Left lung (tissue), 10 donors: Measurements from ENCODE around the gene VSIG2. TPM values are rescaled to one million over a fixed set of nuclear protein-coding genes. Genes with fewer than 3 reads are reported as not detected.

Experiments used
- ATAC-seq: fragments of 200-7000 bp; cut with Tn5 transposase; one replicate; pipeline ENCODE4 v1.9.1; 2020; ENCODE audit warnings: moderate library complexity
- DNase-seq, 4 donors: peaks; one replicate each; pipeline ENCODE4 v3.0.0-alpha.2; 2013 to 2020
- H3K27ac ChIP-seq, 2 donors: fragments of 200-600 bp; sonication (generic) in 1 of 2; one replicate each; pipeline versions ENCODE4 v1.5.0 to v1.8.0; 2020 to 2021
- H3K27me3 ChIP-seq, 2 donors: fragments of 200-600 bp; sonication (generic) in 1 of 2; one replicate each; pipeline versions ENCODE4 v1.5.0 to v1.8.0; 2020 to 2021
- H3K36me3 ChIP-seq, 2 donors: fragments of 200-600 bp; sonication (generic) in 1 of 2; one replicate each; pipeline versions ENCODE4 v1.5.0 to v1.8.0; 2020 to 2021
- H3K4me1 ChIP-seq, 2 donors: fragments of 200-600 bp; one replicate each; pipeline ENCODE4 v1.8.0; 2021
- H3K4me3 ChIP-seq, 2 donors: fragments of 200-600 bp; sonication (generic) in 1 of 2; one replicate each; pipeline versions ENCODE4 v1.5.0 to v1.8.0; 2020 to 2021; ENCODE audit warnings: mild to moderate bottlenecking in 1 of 2
- H3K9me3 ChIP-seq, 2 donors: fragments of 200-600 bp; sonication (generic) in 1 of 2; one replicate each; pipeline versions ENCODE4 v1.5.0 to v1.8.0; 2020 to 2021
- CTCF ChIP-seq, 2 donors: fragments of 200-600 bp; sonication (generic) in 1 of 2; IDR thresholded peaks; one replicate each; pipeline versions ENCODE4 v1.5.0 to v1.8.0; 2021; ENCODE audit warnings: antibody characterized with exemption in 2 of 2
- intact Hi-C, 2 donors: fragments of 100-400 bp; cut with DNase I; formaldehyde crosslinking; loops; one replicate each; pipeline versions ENCODE4 v1.11.2 to v1.14.2; 2022
- polyA plus RNA-seq, 6 donors: library from polyadenylated mRNA; unstranded; fragments of 120-200 nt; gene quantifications; one replicate each; pipeline ENCODE4 v1.2.1, GENCODE V29; 2013; ENCODE audit not compliant: insufficient read length in 6 of 6
- total RNA-seq, 2 donors: library from RNA; stranded (reverse); fragmentation: NEBNext Ultra II Directional; extraction: Animal tissue kit (Norgen Biotek cat#: 25700); gene quantifications; one replicate each; pipeline ENCODE4 v1.2.1, GENCODE V29; 2021
- donor health status: DM: no; HTN: yes; CAD: no.
- donor health status: DM: no; HTN: no; CAD: no.

The VSIG2 gene
- total and polyA plus RNA-seq, 8 donors = 16.0 to 35.6 (median 27.5) TPM

GRCh38 chr11:124700028-124700427 is 52.0 kb downstream of the VSIG2 start:
- intact Hi-C loops = no loop called here
- no peak for TF ChIP-seq CTCF (IDR thresholded peaks at IDR 0.05)
- no peak overlapping the region for H3K27ac ChIP-seq
- ATAC-seq (no peak), DNase-seq (no peak)
- H3K9me3 ChIP-seq = no peaks in the 10 kb centered on the region
- no peaks in the 10 kb centered on the region for H3K27me3 ChIP-seq
- no peak overlapping the region for H3K4me3 ChIP-seq
- no peaks in the 10 kb centered on the region for H3K36me3 ChIP-seq
- no peaks in the 10 kb centered on the region for H3K4me1 ChIP-seq

- ATAC-seq = no peak
Observed at GRCh38 chr11:124699547-124699946, 52.5 kb downstream of the VSIG2 start.

More at GRCh38 chr11:124699547-124699946, 52.5 kb downstream of the VSIG2 start:
- DNase-seq = no peak
- Histone ChIP-seq H3K4me1 (no peaks in the 10 kb centered on the region), H3K27ac (no peak overlapping the region), H3K4me3 (no peak overlapping the region), H3K9me3 (no peaks in the 10 kb centered on the region), H3K27me3 (no peaks in the 10 kb centered on the region), H3K36me3 (no peaks in the 10 kb centered on the region)
- no peak for TF ChIP-seq CTCF (IDR thresholded peaks at IDR 0.05)
- intact Hi-C loops = no loop called here

Other genes with a start within 250 kb of the VSIG2 start
- gene OR8B12, start 208.6 kb downstream of the VSIG2 start, total RNA-seq = not detected
- gene OR8B12, start 208.6 kb downstream of the VSIG2 start, polyA plus RNA-seq = not detected
- gene OR8A1, start 182.3 kb downstream of the VSIG2 start, total RNA-seq = not detected
- under 1 TPM in 4 of 6 donors, not detected in 2; 0.03 to 0.04 (median 0.03) TPM for gene OR8A1, start 182.3 kb downstream of the VSIG2 start, polyA plus RNA-seq
- not detected for gene PANX3, start 140.8 kb downstream of the VSIG2 start, total RNA-seq
- gene PANX3, start 140.8 kb downstream of the VSIG2 start, polyA plus RNA-seq = not detected
- gene TBRG1, start 129.4 kb downstream of the VSIG2 start, total RNA-seq = 10 to 100 TPM; 34.1 to 41.9 TPM
- gene TBRG1, start 129.4 kb downstream of the VSIG2 start, polyA plus RNA-seq = 10 to 100 TPM; 30.2 to 40.9 (median 37.5) TPM
- gene SIAE, start 78.5 kb downstream of the VSIG2 start, total RNA-seq = 10 to 100 TPM; 34.6 to 71.5 TPM
- 10 to 100 TPM; 13.3 to 17.5 (median 16.1) TPM for gene SIAE, start 78.5 kb downstream of the VSIG2 start, polyA plus RNA-seq
- gene SPA17, start 78.4 kb downstream of the VSIG2 start, total RNA-seq = 1 to 10 TPM; 5.6 TPM
- 10 to 100 TPM in 5 of 6 donors, 1 to 10 TPM in 1; 9.7 to 20.9 (median 16.5) TPM for gene SPA17, start 78.4 kb downstream of the VSIG2 start, polyA plus RNA-seq
- gene NRGN, start 12.3 kb downstream of the VSIG2 start, total RNA-seq = 10 to 100 TPM; 50.5 to 62.1 TPM
- gene NRGN, start 12.3 kb downstream of the VSIG2 start, polyA plus RNA-seq = 10 to 100 TPM; 16.5 to 25.1 (median 22.1) TPM
- 100 to 1,000 TPM; 116 to 119 TPM for gene ESAM, start 10.0 kb upstream of the VSIG2 start, total RNA-seq
- gene ESAM, start 10.0 kb upstream of the VSIG2 start, polyA plus RNA-seq = 100 to 1,000 TPM; 103 to 139 (median 121) TPM
- gene MSANTD2, start 48.2 kb upstream of the VSIG2 start, total RNA-seq = 10 to 100 TPM in 1 of 2 donors, 1 to 10 TPM in 1; 9.4 to 12.2 TPM
- gene MSANTD2, start 48.2 kb upstream of the VSIG2 start, polyA plus RNA-seq = 10 to 100 TPM; 33.5 to 46.3 (median 44.0) TPM
- gene ROBO3, start 113.2 kb upstream of the VSIG2 start, total RNA-seq = 10 to 100 TPM; 11.0 to 11.4 TPM
- gene ROBO3, start 113.2 kb upstream of the VSIG2 start, polyA plus RNA-seq = 10 to 100 TPM; 38.8 to 54.8 (median 49.1) TPM
- gene ROBO4, start 145.6 kb upstream of the VSIG2 start, total RNA-seq = 10 to 100 TPM; 38.2 to 39.4 TPM
- gene ROBO4, start 145.6 kb upstream of the VSIG2 start, polyA plus RNA-seq = 10 to 100 TPM; 31.1 to 61.9 (median 49.4) TPM
- gene HEPN1, start 167.0 kb upstream of the VSIG2 start, total RNA-seq = not detected
- gene HEPN1, start 167.0 kb upstream of the VSIG2 start, polyA plus RNA-seq = under 1 TPM in 1 of 6 donors, not detected in 5; 0.15 TPM
- not detected for gene HEPACAM, start 183.8 kb upstream of the VSIG2 start, total RNA-seq
- under 1 TPM in 5 of 6 donors, not detected in 1; 0.04 to 0.31 (median 0.07) TPM for gene HEPACAM, start 183.8 kb upstream of the VSIG2 start, polyA plus RNA-seq
- 1 to 10 TPM; 1.7 to 2.7 TPM for gene CCDC15, start 201.9 kb upstream of the VSIG2 start, total RNA-seq
- gene CCDC15, start 201.9 kb upstream of the VSIG2 start, polyA plus RNA-seq = 10 to 100 TPM in 1 of 6 donors, 1 to 10 TPM in 5; 5.1 to 10.1 (median 6.5) TPM